DMS 273 (cell line): Measurements from ENCODE around the gene DHPS.
A peak's percentile ranks its signal among the peaks of the same experiment; 100 is the strongest.
"Not testable (repeated sequence)": the region's sequence is repeated elsewhere in the genome, so short reads cannot be mapped to it uniquely, and the experiment has no call there.

Experiments
- DNase-seq: peaks from one replicate; lab custom pipeline; 2025; ENCODE audit not compliant: unreplicated experiment; lab: John Stamatoyannopoulos, UW

The DHPS gene

GRCh38 chr19:12681074-12681987, at the start of gene DHPS:
TSS of gene DHPS (minus strand) at chr19:12681880. CDS start at chr19:12681766, 114 bp downstream.
- DNase-seq: peak; percentile 99

GRCh38 chr19:12731337-12731736, 49.7 kb upstream of the DHPS start:
- DNase-seq: no peak

GRCh38 chr19:12730064-12730463, 48.4 kb upstream of the DHPS start:
- DNase-seq: no peak

GRCh38 chr19:12727745-12728433, 46.2 kb upstream of the DHPS start:
- DNase-seq: no peak

- no peak for DNase-seq
Measured at GRCh38 chr19:12726988-12727316, 45.3 kb upstream of the DHPS start.

- DNase-seq: not testable (repeated sequence)
Measured at GRCh38 chr19:12725612-12726011, 43.9 kb upstream of the DHPS start.

GRCh38 chr19:12723641-12724426, 42.2 kb upstream of the DHPS start, which contains the start of gene TNPO2:
TSS of gene TNPO2 (minus strand) at chr19:12723932. CDS start at chr19:12720977, 2,955 bp downstream.
- DNase-seq: peak; percentile 92

- peak; percentile 68 for DNase-seq
Measured at GRCh38 chr19:12723381-12723640, 41.6 kb upstream of the DHPS start.

- peak; percentile 100 for DNase-seq
Measured at GRCh38 chr19:12722566-12723380, 41.1 kb upstream of the DHPS start.

- peak; percentile 77 for DNase-seq
Measured at GRCh38 chr19:12721656-12722565, 40.2 kb upstream of the DHPS start.

GRCh38 chr19:12720851-12721655, 39.4 kb upstream of the DHPS start:
- DNase-seq: peak; percentile 46

- no peak for DNase-seq
Measured at GRCh38 chr19:12720296-12720695, 38.6 kb upstream of the DHPS start.

- no peak for DNase-seq
Measured at GRCh38 chr19:12715929-12716328, 34.2 kb upstream of the DHPS start.

GRCh38 chr19:12715102-12715501, 33.4 kb upstream of the DHPS start:
- DNase-seq: no peak

- not testable (repeated sequence) for DNase-seq
Measured at GRCh38 chr19:12713304-12713703, 31.6 kb upstream of the DHPS start.

- DNase-seq: not testable (repeated sequence)
Measured at GRCh38 chr19:12712077-12712476, 30.4 kb upstream of the DHPS start.

- no peak for DNase-seq
Measured at GRCh38 chr19:12711187-12711586, 29.5 kb upstream of the DHPS start.

GRCh38 chr19:12708641-12709040, 27.0 kb upstream of the DHPS start:
- DNase-seq: no peak

- DNase-seq: no peak
Measured at GRCh38 chr19:12706332-12706718, 24.6 kb upstream of the DHPS start.
